A549 (cell line): ENCODE data around the gene CHKB. TPM values are rescaled to one million over a fixed set of nuclear protein-coding genes. Genes with fewer than 3 reads are reported as not detected.

ENCODE experiments used
- ATAC-seq, 2 experiments: fragments of 200-7000 bp in 1 of 2; fragments of >200 bp in 1 of 2; cut with Nextera tagmentation in 1 of 2; cut with Tn5 transposase in 1 of 2; 3 replicates each; pipeline versions ENCODE4 v1.8.0 to v1.9.1; 2018 to 2020; ENCODE audit warnings: mild to moderate bottlenecking in 1 of 2, moderate library complexity in 1 of 2
- CTCF ChIA-PET: fragments of 300-600 bp; sonication (Branson Sonifier 250); formaldehyde crosslinking; extraction: SDS; loops from one replicate; lab custom pipeline; 2021; ENCODE audit warnings: antibody characterized with exemption, inconsistent platforms; lab: Yijun Ruan, JAX
- POLR2A ChIA-PET: fragments of 350-600 bp; formaldehyde crosslinking; extraction: SDS; loops from one replicate; lab custom pipeline; 2021; ENCODE audit warnings: antibody characterized with exemption, inconsistent platforms; lab: Yijun Ruan, JAX
- DNase-seq, 2 experiments: peaks; one replicate each; pipeline versions ENCODE4 v3.0.0 to v3.0.0-alpha.2; 2011 to 2016; ENCODE audit warnings: low read depth in 1 of 2, low spot score in 1 of 2
- FAIRE-seq: peaks from 2 replicates; lab custom pipeline; 2011; peaks lifted over from hg19 to GRCh38; lab: Jason Lieb, UNC
- H3K27ac ChIP-seq, 2 experiments: fragments of >200 bp; sonication (Bioruptor Twin); formaldehyde crosslinking; 3 replicates each; pipeline ENCODE4 v1.5.1; 2016 to 2017
- H3K4me1 ChIP-seq: fragments of >200 bp; sonication (Bioruptor Twin); formaldehyde crosslinking; 3 replicates; pipeline ENCODE4 v1.6.1; 2016
- H3K4me2 ChIP-seq: fragments of >200 bp; sonication (Bioruptor Twin); formaldehyde crosslinking; 3 replicates; pipeline ENCODE4 v1.6.1; 2016
- H3K4me3 ChIP-seq: fragments of >200 bp; sonication (Bioruptor Twin); formaldehyde crosslinking; 3 replicates; pipeline ENCODE4 v1.5.1; 2016
- H3K9me3 ChIP-seq: fragments of >200 bp; sonication (Bioruptor Twin); formaldehyde crosslinking; 3 replicates; pipeline ENCODE4 v1.6.1; 2016
- ATOH8 ChIP-seq: fragments of 250-450 bp; sonication (Bioruptor Pico); IDR thresholded peaks from 2 replicates; pipeline ENCODE4 v1.5.0; 2020; ENCODE audit warnings: low read depth, mild to moderate bottlenecking, moderate library complexity
- BCL3 ChIP-seq: fragments of >200 bp; sonication (Bioruptor Twin); formaldehyde crosslinking; IDR thresholded peaks from 3 replicates; pipeline ENCODE4 v1.6.1; 2016
- CBX2 ChIP-seq: fragments of 200-600 bp; sonication (generic); IDR thresholded peaks from 2 replicates; pipeline ENCODE4 v1.6.1; 2016; ENCODE audit warnings: low read depth, mild to moderate bottlenecking, borderline replicate concordance
- CBX8 ChIP-seq: fragments of 200-600 bp; sonication (generic); IDR thresholded peaks from 2 replicates; pipeline ENCODE4 v1.6.1; 2016
- CHD2 ChIP-seq: fragments of 150-350 bp; IDR thresholded peaks from 2 replicates; pipeline ENCODE4 v1.6.1; 2014; ENCODE audit warnings: low read length; ENCODE audit not compliant: partially characterized antibody
- EHMT2 ChIP-seq: fragments of 200-600 bp; sonication (generic); IDR thresholded peaks from 2 replicates; pipeline ENCODE4 v1.6.1; 2016; ENCODE audit warnings: antibody characterized with exemption, low read depth, mild to moderate bottlenecking, moderate library complexity
- ESRRA ChIP-seq: fragments of 150-350 bp; IDR thresholded peaks from 2 replicates; pipeline ENCODE4 v1.6.1; 2014; ENCODE audit warnings: mild to moderate bottlenecking, low read length, borderline replicate concordance
- HES2 ChIP-seq: fragments of >200 bp; sonication (Bioruptor Twin); formaldehyde crosslinking; IDR thresholded peaks from 2 replicates; pipeline ENCODE4 v1.6.1; 2016
- HMGXB4 ChIP-seq: fragments of 250-450 bp; sonication (Bioruptor Pico); IDR thresholded peaks from 2 replicates; pipeline ENCODE4 v1.5.0; 2021; ENCODE audit warnings: mild to moderate bottlenecking, moderate library complexity, borderline replicate concordance
- HOXA7 ChIP-seq: fragments of 250-450 bp; sonication (Bioruptor Pico); IDR thresholded peaks from 2 replicates; pipeline ENCODE4 v1.5.0; 2020; ENCODE audit warnings: mild to moderate bottlenecking, moderate library complexity
- HOXB5 ChIP-seq: fragments of 250-450 bp; sonication (Bioruptor Pico); IDR thresholded peaks from 2 replicates; pipeline ENCODE4 v1.5.0; 2020; ENCODE audit warnings: mild to moderate bottlenecking, moderate library complexity
- JUN ChIP-seq, 2 experiments: fragments of >200 bp; sonication (Bioruptor Twin); formaldehyde crosslinking; IDR thresholded peaks; 2 replicates in 1 of 2; 3 replicates in 1 of 2; pipeline ENCODE4 v1.6.1; 2016 to 2017
- KDM1A ChIP-seq: fragments of 200-600 bp; sonication (generic); IDR thresholded peaks from 2 replicates; pipeline ENCODE4 v1.6.1; 2016; ENCODE audit warnings: low read depth, mild to moderate bottlenecking
- MAFK ChIP-seq: fragments of 450-650 bp; IDR thresholded peaks from 2 replicates; pipeline ENCODE4 v1.6.1; 2014; ENCODE audit not compliant: partially characterized antibody
- MAZ ChIP-seq: fragments of 150-350 bp; IDR thresholded peaks from 2 replicates; pipeline ENCODE4 v1.6.1; 2014; ENCODE audit warnings: antibody characterized with exemption, low read depth, low read length, borderline replicate concordance
- MYC ChIP-seq: IDR thresholded peaks from 2 replicates; pipeline ENCODE4 v1.6.1; 2012; ENCODE audit warnings: mild to moderate bottlenecking, inconsistent platforms, low read length, improper control_type of control experiment, borderline replicate concordance
- NFE2L2 ChIP-seq: fragments of 150-350 bp; conservative IDR thresholded peaks from 2 replicates; pipeline ENCODE4 v1.6.1; 2014; ENCODE audit warnings: low read length
- NPAS2 ChIP-seq: fragments of 250-450 bp; sonication (Bioruptor Pico); IDR thresholded peaks from 2 replicates; pipeline ENCODE4 v1.8.0; 2022; ENCODE audit warnings: mild to moderate bottlenecking, moderate library complexity, borderline replicate concordance
- NR3C1 ChIP-seq: fragments of >200 bp; sonication (Bioruptor Twin); formaldehyde crosslinking; IDR thresholded peaks from 3 replicates; pipeline ENCODE4 v1.6.1; 2017
- POLR2A ChIP-seq: IDR thresholded peaks from 2 replicates; pipeline ENCODE4 v1.6.1; 2012; ENCODE audit warnings: mild to moderate bottlenecking, low read length
- POLR2AphosphoS2 ChIP-seq: conservative IDR thresholded peaks from 2 replicates; pipeline ENCODE4 v1.6.1; 2012; ENCODE audit warnings: low read length, improper control_type of control experiment, inconsistent platforms
- RAD21 ChIP-seq, 2 experiments: fragments of >200 bp in 1 of 2; sonication (Bioruptor Twin) in 1 of 2; formaldehyde crosslinking in 1 of 2; IDR thresholded peaks in 1 of 2; conservative IDR thresholded peaks in 1 of 2; 2 replicates in 1 of 2; 3 replicates in 1 of 2; pipeline ENCODE4 v1.6.1; 2012 to 2018; ENCODE audit warnings: inconsistent platforms in 1 of 2
- RARB ChIP-seq: fragments of 250-450 bp; sonication (Bioruptor Pico); IDR thresholded peaks from 2 replicates; pipeline ENCODE4 v1.8.0; 2021; ENCODE audit warnings: mild to moderate bottlenecking, moderate library complexity
- RCOR1 ChIP-seq: fragments of 150-350 bp; IDR thresholded peaks from 2 replicates; pipeline ENCODE4 v1.6.1; 2014; ENCODE audit warnings: antibody characterized with exemption, low read length, low read depth
- RNF2 ChIP-seq: fragments of 200-600 bp; sonication (generic); IDR thresholded peaks from 2 replicates; pipeline ENCODE4 v1.6.1; 2016; ENCODE audit warnings: low read depth, mild to moderate bottlenecking, antibody characterized with exemption, moderate library complexity, borderline replicate concordance
- SMC3 ChIP-seq: fragments of >200 bp; sonication (Bioruptor Twin); formaldehyde crosslinking; IDR thresholded peaks from 3 replicates; pipeline ENCODE4 v1.6.1; 2018; ENCODE audit warnings: inconsistent platforms
- SREBF2 ChIP-seq: fragments of 450-650 bp; IDR thresholded peaks from 2 replicates; pipeline ENCODE4 v1.6.1; 2014; ENCODE audit warnings: mild to moderate bottlenecking, moderate library complexity
- TFCP2L1 ChIP-seq: fragments of 250-450 bp; sonication (Bioruptor Pico); IDR thresholded peaks from 2 replicates; pipeline ENCODE4 v1.5.0; 2021; ENCODE audit warnings: mild to moderate bottlenecking
- TP53 ChIP-seq: fragments of 250-450 bp; sonication (Bioruptor Pico); IDR thresholded peaks from 2 replicates; pipeline ENCODE4 v1.5.0; 2021; ENCODE audit warnings: mild to moderate bottlenecking, moderate library complexity
- ZC3H11A ChIP-seq: fragments of 450-650 bp; IDR thresholded peaks from 2 replicates; pipeline ENCODE4 v1.6.1; 2014; ENCODE audit warnings: antibody characterized with exemption, mild to moderate bottlenecking
- ZSCAN20 ChIP-seq: fragments of 250-450 bp; sonication (Bioruptor Pico); IDR thresholded peaks from 2 replicates; pipeline ENCODE4 v1.8.0; 2022; ENCODE audit warnings: mild to moderate bottlenecking, moderate library complexity
- WGBS: methylation state at CpG from one replicate; pipeline ENCODE4 v1.1.6; 2017; ENCODE audit errors: missing lambda C conversion rate; 5-methylcytosine and 5-hydroxymethylcytosine counted together
- polyA plus RNA-seq, 4 experiments: library from polyadenylated mRNA; depleted of rRNA in 3 of 4; stranded (reverse); fragments of >200 nt; fragmentation: RNase III in 1 of 4; extraction: RNeasy Plus Mini Kit Qiagen cat#74134 plus additional on column Dnase treatment in 1 of 4; gene quantifications; 2 replicates in 3 of 4; 3 replicates in 1 of 4; pipeline ENCODE4 v1.2.3, GENCODE V29; 2011 to 2017
- TF ChIP-seq, protein P1 (sequence below): IDR thresholded peaks from 2 replicates; pipeline ENCODE4 v1.6.1; 2012

Gene CHKB
- polyA plus RNA-seq, 2 of the 4 experiments (the other 2 are of a cell fraction), result 16.4 to 25.8 TPM

DNA sequence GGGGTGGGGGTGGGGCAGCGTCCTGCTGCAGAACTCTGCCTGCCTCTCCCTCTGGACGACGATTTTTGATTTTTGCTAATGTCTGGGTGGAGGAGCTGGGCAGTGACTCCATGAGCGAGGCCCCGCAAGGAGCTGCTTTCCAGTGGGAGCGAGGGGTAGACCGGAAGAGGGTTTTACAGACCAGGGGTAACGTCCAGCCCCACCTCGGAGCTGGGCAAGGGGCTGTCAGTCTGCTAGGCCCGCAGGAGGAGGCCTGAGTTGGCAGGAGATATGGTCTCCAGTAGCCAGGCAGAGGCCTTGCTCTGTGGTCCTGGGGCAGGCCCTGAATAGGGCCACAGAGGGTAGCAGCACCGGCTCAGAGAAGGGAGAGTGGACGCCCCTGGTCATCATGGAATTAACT lies 26.9 kb upstream of the CHKB start:
- ATAC-seq (no peak), DNase-seq (no peak), FAIRE-seq (no peak)
- 63% methylated on average over 8 of the region's 12 CpGs for WGBS
- ChIA-PET POLR2A (no interaction called here), CTCF (interaction anchor here (0.6 to 2.4 kb wide), 3 partner anchors 10 to 46 kb away, joined by 3 to 15 read pairs (median 5); partner anchors contain the start of gene SYCE3)
- Histone ChIP-seq H3K27ac (no peak overlapping the region), H3K4me2 (no peak overlapping the region), H3K4me3 (no peak overlapping the region), H3K4me1 (no peaks in the 10 kb centered on the region), H3K9me3 (no peaks in the 10 kb centered on the region)
- TF ChIP-seq TFCP2L1 (CRISPR knock-in tag) (no peak), POLR2A (no peak), POLR2AphosphoS2 (no peak), TP53 (no peak), MYC (no peak), HES2 (no peak), NR3C1 (no peak), HOXA7 (CRISPR knock-in tag) (no peak), ATOH8 (CRISPR knock-in tag) (no peak), SREBF2 (no peak), ESRRA (no peak), HMGXB4 (CRISPR knock-in tag) (no peak), RARB (CRISPR knock-in tag) (no peak), JUN (IDR thresholded peaks at IDR 0.05) (no peak), NFE2L2 (no peak), MAZ (no peak), BCL3 (no peak), KDM1A (no peak)
- TF ChIP-seq, protein P1, sequence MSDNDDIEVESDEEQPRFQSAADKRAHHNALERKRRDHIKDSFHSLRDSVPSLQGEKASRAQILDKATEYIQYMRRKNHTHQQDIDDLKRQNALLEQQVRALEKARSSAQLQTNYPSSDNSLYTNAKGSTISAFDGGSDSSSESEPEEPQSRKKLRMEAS, result no peak

DNA sequence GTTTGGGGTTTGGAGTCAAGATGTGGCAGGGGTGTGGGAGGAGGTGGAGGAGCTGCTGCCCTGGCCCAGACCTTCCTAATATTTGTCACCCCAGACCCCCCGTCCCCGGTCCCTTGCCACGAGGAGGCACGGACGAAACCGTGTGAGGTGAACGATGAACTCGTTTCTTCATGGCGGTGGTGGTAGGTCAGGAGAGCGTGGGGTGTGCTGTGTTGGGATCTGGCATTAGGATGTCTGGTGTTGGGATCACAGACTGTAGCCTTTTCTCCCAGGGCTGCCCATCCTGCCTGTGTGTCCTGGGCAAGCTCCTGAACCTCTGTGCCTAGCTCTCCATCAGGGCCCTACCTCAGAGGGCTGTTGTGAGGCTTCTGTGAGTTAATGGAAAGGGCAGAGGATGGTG lies 26.3 kb upstream of the CHKB start:
- Histone ChIP-seq H3K4me3 (no peak overlapping the region), H3K27ac (no peak overlapping the region), H3K4me2 (no peak overlapping the region), H3K9me3 (no peaks in the 10 kb centered on the region), H3K4me1 (no peaks in the 10 kb centered on the region)
- 92% methylated on average over 2 of the region's 10 CpGs for WGBS
- no peak for DNase-seq
- TF ChIP-seq RNF2 (no peak), RAD21 (conservative IDR thresholded peaks at IDR 0.05 in 1 of 2, IDR thresholded peaks at IDR 0.05 in 1 of 2) (no peak), ZSCAN20 (CRISPR knock-in tag) (no peak), EHMT2 (no peak), ESRRA (no peak), BCL3 (no peak), NPAS2 (CRISPR knock-in tag) (no peak), CHD2 (no peak), CBX8 (no peak), SMC3 (no peak), RCOR1 (no peak), MAFK (no peak), CBX2 (no peak), HOXB5 (CRISPR knock-in tag) (no peak), ZC3H11A (no peak), KDM1A (no peak)
- TF ChIP-seq, protein P1, result no peak
- CTCF ChIA-PET, result interaction anchor here (0.6 to 2.4 kb wide), 3 partner anchors 10 to 46 kb away, joined by 3 to 15 read pairs (median 5); partner anchors contain the start of gene SYCE3
- ATAC-seq, result no peak
- FAIRE-seq, result no peak
- POLR2A ChIA-PET, result no interaction called here
